ENCODE data around the gene BABAM2. TPM values are rescaled to one million over a fixed set of nuclear protein-coding genes. Genes with fewer than 3 reads are reported as not detected.

BABAM2 gene
- total RNA-seq, 1 experiment from 2014 or later: 27.1 TPM

DNA sequence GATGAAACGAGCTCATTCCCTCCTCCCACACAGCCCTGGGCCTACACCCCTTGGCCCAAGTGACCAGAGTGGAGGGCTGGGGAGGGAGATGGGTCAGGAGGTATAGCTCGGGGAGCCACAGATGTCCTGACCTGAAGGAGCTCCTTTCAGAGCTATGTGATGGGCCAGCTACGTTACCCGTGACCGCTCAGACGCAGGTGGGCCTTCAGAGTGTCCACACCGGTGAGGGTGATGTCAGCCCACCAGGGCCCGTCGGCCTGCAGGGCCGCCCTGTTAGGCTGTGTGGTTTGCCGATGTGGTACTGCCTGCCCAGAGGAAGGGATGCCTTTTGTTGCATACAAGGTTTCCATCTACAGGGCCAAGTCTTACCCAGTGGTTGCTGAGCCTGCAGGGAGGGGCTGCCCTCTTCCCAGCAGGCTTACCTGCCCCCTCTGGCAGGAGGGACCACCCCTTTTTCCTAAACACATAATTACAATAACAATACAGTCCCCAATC is 460.3 kb downstream of the BABAM2 start:
- no peak overlapping the region for H2BK12ac ChIP-seq (ENCODE audit: insufficient read length, low read depth, low read length)
- no peak for DNase-seq
- H3K27ac Mint-ChIP-seq: peak overlapping the region in 1 of 3 experiments; percentile 59; a peak in 1 of 7 replicates
- no peaks in the 10 kb centered on the region; the same call in 1 of the 2 replicates for H3K27me3 Mint-ChIP-seq (ENCODE audit: low read depth)
- no peak overlapping the region for H3K27ac ChIP-seq (ENCODE audit: insufficient read length, low read depth, low read length)
- no peak overlapping the region for H3K18ac ChIP-seq (ENCODE audit: insufficient read length, low read depth, low read length)
- peaks cover 5 to 12% of the 10 kb centered on the region in 2 experiments; a peak in 3 of 4 replicates for H3K4me1 Mint-ChIP-seq
- H3K36me3 Mint-ChIP-seq (ENCODE audit: insufficient read depth in 1 of 3, low read depth in 3 of 3): no peaks in the 10 kb centered on the region; a peak in 1 of 7 replicates
- no peaks in the 10 kb centered on the region for H3K79me1 ChIP-seq (ENCODE audit: insufficient read depth, low read depth, low read length, poor library complexity, severe bottlenecking)
- no peak overlapping the region for H3K4me2 ChIP-seq (ENCODE audit: insufficient read depth, insufficient read length, low read length)
- H2BK15ac ChIP-seq (ENCODE audit: low read depth, low read length): no peak overlapping the region
- H4K91ac ChIP-seq (ENCODE audit: insufficient read length, low read depth, low read length): no peak overlapping the region
- no CpG with 5 or more reads among the region's 11 CpGs for WGBS (ENCODE audit: extremely low coverage, insufficient read length, low lambda C conversion rate)
- no peak overlapping the region for H3K23ac ChIP-seq (ENCODE audit: insufficient read length, low read depth, low read length)
- H2AK5ac ChIP-seq (ENCODE audit: insufficient read length, low read length): no peak overlapping the region
- H3T11ph ChIP-seq (ENCODE audit: low read length): no peak overlapping the region
- H3K56ac ChIP-seq (ENCODE audit: insufficient read length, low read depth, low read length): no peak overlapping the region
- H3K9ac ChIP-seq (ENCODE audit: extremely low read depth, insufficient read length, low read length): no peak overlapping the region
- H3K79me2 ChIP-seq (ENCODE audit: insufficient read depth, low read length): no peaks in the 10 kb centered on the region
- no peak overlapping the region for H2BK120ac ChIP-seq (ENCODE audit: low read depth, low read length, poor library complexity, severe bottlenecking)
- H2BK20ac ChIP-seq (ENCODE audit: low read depth, low read length, poor library complexity, severe bottlenecking): no peak overlapping the region
- no peaks in the 10 kb centered on the region for H3K27me3 ChIP-seq (ENCODE audit: insufficient read depth, low read length)
- H3K4me3 Mint-ChIP-seq: no peak overlapping the region
- no peak overlapping the region for H4K8ac ChIP-seq (replicated peaks; ENCODE audit: insufficient read length, low read depth, low read length)
- TF ChIP-seq, protein P1, sequence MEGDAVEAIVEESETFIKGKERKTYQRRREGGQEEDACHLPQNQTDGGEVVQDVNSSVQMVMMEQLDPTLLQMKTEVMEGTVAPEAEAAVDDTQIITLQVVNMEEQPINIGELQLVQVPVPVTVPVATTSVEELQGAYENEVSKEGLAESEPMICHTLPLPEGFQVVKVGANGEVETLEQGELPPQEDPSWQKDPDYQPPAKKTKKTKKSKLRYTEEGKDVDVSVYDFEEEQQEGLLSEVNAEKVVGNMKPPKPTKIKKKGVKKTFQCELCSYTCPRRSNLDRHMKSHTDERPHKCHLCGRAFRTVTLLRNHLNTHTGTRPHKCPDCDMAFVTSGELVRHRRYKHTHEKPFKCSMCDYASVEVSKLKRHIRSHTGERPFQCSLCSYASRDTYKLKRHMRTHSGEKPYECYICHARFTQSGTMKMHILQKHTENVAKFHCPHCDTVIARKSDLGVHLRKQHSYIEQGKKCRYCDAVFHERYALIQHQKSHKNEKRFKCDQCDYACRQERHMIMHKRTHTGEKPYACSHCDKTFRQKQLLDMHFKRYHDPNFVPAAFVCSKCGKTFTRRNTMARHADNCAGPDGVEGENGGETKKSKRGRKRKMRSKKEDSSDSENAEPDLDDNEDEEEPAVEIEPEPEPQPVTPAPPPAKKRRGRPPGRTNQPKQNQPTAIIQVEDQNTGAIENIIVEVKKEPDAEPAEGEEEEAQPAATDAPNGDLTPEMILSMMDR (conservative IDR thresholded peaks at IDR 0.05): no peak
- no peaks in the 10 kb centered on the region for H3K9me3 ChIP-seq (ENCODE audit: control insufficient read depth, low read depth, low read length)
- no peak overlapping the region for H3K14ac ChIP-seq (ENCODE audit: insufficient read depth, low read length)
- no peaks in the 10 kb centered on the region for H3K9me3 Mint-ChIP-seq
- no peaks in the 10 kb centered on the region for H3K4me1 ChIP-seq (ENCODE audit: insufficient read depth, low read length)
- H3K4ac ChIP-seq (ENCODE audit: low read depth, low read length): no peak overlapping the region
- no peak overlapping the region for H2BK5ac ChIP-seq (ENCODE audit: insufficient read length, low read length)
- no peaks in the 10 kb centered on the region for H3K23me2 ChIP-seq (ENCODE audit: insufficient read length, low read depth, low read length, poor library complexity, severe bottlenecking)
- H4K5ac ChIP-seq (ENCODE audit: insufficient read length, low read depth, low read length): no peak overlapping the region
- no peak overlapping the region for H2AFZ ChIP-seq (ENCODE audit: low read length)
- H4K20me1 ChIP-seq (ENCODE audit: control insufficient read depth, insufficient read depth, insufficient read length): no peaks in the 10 kb centered on the region

Measured in H9 (cell line).